HCEC 1CT (cell line): ENCODE results near the gene MVB12B.
A peak's percentile ranks its signal among the peaks of the same experiment; 100 is the strongest.

Experiments
- DNase-seq: peaks from one replicate; pipeline ENCODE4 v3.0.0-alpha.2; 2017

MVB12B gene

DNA sequence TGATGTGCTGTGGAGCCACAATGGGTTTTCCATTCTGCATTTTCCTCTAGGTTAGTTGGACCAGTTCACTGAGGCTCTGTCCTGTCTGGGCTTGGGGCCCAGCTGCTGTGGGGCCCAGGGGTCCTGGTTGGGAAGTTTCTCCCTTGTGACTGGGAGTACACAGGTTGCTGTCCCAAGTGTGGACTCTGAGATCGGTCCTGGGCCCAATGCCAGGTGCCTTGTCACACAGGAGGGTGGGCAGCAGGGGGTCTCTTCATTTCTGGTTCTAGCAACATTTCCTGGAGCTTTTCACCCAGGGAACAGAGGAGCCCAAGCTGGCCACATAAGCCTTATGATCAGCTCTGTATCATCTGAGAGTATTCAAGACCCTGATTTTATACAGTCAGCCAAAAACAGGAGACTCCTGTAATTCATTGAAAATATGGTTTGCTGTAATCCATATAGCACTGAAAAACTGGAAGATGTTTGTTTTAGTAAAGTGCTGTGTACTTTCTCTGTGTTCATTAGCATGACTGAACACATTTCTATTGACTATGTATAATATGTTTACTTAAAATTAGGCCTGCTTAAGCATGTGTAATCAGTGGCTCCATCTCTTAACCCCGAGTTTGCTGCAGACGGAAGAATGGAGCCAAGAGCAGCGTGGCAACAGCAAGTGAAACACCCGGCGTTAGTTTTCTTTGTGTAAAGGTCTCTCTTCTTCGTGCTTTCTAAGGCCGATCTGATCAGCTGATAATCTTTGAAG is 62.5 kb downstream of the MVB12B start:
- no peak for DNase-seq

DNA sequence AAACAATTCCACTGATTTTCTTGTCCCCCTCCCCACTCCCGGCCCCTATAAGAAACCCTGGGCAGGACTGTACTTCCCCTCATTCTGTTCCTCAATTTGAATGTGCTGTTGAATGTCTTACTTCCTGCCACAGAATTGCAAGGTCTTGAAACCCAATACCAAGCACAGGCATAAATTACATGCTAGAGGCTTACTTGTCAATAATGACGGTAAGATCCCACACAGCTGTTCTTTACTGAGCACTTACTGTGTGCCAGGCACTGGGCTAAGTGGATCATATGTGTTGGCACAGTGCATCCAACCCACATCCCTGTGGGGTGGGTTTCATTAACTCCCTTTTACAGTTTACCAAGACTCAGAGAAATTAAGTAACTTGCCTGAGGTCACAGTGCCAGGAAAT is 63.4 kb downstream of the MVB12B start:
- no peak for DNase-seq

DNA sequence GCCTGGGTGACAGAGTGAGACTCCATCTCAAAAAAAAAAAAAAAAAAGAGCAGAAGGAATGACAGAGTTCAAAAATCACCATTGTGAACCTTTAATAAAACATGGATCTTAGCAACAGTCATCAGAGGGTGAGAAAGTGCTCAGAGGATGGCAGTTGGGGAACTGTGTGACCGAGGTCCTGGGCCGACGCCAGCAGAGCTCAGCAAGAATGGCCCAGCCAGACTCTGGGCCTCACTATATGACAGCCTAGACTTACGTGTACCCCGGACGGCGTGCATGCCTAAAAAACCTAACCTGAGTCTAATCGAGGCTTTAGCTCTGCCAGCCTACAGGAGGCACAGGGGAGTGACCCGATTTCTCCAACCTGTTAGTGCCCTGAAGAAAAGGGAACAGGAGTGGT is 64.3 kb downstream of the MVB12B start:
- no peak for DNase-seq

DNA sequence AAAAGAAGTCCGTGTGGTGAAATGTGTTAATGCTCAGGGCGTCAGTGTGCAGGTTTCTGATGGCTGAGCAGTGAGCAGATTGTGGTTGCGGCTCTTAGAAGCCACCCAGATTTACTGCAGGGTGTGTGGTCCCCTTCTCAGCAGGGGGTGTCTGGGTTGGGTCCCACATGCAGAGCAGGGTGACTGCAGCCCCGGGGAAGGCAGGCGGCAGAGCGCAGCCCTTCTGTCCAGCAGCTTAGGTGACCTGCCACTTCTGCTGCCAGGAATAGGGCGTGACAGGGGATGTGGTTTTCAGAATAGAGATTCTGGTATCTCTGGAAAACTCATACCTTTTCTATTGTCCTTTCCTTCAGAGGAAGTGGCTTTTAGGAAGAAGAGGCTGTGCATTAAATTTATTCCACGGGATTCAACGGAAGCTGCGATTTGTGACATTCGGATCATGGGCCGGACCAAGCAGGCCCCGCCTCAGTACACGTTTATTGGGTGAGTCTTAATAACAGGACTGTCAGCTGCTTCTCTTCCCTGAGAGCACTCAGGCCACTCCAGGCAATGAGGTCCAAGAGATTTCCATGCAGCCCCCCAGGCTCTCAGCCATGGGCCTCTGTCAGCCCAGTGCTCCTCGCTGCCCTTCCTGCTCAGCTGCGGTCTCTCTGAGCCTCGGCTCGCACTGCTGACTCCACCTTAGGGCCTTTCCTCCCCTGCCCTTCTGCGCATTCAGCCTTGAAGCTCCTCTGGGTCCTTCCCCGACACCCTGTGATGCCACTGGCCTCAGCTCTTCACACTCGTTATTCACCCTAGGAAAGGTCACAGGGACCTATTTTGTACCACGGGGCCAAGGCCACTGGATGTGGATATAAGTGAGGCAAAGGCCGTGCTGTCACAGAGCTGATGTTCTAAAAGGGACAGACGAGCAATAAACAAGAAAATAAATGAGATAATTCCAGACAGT is 65.4 kb downstream of the MVB12B start:
- DNase-seq, result no peak

DNA sequence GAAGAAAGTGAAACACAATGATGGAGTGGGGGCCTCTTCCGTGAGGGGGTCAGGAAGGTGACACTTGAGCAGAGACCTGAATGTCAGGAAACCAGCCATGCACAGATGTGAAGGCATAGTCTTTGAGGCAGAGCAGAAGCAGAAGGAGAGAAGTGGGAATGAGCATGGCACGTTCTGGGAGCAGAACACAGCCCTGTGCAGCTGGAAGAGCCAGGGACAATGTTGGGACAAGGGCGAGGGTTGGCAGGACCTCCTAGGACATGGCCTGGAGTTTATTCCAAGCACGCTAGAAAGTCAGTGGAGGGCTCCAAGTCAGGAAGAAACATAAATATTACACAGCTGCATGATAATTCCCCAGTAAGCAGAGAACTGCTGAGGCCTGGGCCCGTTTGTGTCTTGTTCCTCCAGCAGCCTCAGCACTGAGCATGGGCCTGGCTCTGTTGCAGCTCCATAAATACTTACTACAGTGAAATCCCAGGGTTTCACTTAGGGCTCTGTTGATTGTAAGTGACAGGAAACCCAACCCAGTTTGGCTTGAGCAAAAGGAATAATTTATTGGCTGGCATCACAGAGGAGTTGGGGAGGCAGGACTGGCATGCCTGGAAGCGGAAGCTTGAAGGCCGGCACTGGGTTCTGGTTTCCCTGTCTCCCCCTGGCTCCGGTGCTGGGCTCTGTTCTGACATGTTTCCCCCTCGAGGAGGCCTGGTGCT is 66.2 kb downstream of the MVB12B start:
- DNase-seq, result no peak

DNA sequence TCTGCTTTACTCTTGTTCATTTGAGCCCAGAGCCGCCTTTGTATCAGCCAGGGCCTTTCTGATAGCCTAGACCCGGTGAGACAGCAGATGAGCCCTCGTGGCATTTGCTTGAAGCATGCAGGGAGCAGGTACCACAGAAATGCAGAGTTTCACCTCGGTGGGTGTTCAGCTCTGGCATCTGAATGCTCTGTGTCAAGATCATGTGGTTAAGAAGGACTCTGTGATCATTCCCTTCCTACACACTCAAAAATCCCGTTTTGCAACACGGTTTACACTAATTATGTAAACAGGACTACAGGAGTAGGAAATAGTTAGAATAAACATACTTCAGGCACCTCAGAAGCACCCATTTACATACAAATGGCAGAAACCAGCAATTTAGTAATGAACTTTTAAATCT is 67.2 kb downstream of the MVB12B start:
- no peak for DNase-seq

DNA sequence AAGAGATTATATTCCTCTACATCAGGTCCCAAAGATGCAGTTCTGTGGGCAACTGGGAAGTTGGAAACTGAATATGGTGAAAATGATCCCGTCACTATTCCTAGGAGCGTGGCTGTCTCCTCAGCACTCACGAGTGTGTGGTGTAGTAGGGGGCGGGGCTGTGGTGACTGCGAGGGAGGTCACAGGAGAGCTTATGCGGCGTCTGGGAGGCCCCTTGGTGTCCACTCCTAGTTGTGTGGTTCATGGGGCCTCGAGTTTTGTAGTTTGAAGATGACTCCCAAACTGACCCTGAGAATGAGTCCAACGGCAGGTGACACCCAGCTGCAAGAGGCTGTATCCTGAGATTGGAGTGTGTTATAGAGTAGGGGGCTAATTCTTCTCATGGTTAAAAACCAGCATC is 68.2 kb downstream of the MVB12B start:
- DNase-seq, result no peak

DNA sequence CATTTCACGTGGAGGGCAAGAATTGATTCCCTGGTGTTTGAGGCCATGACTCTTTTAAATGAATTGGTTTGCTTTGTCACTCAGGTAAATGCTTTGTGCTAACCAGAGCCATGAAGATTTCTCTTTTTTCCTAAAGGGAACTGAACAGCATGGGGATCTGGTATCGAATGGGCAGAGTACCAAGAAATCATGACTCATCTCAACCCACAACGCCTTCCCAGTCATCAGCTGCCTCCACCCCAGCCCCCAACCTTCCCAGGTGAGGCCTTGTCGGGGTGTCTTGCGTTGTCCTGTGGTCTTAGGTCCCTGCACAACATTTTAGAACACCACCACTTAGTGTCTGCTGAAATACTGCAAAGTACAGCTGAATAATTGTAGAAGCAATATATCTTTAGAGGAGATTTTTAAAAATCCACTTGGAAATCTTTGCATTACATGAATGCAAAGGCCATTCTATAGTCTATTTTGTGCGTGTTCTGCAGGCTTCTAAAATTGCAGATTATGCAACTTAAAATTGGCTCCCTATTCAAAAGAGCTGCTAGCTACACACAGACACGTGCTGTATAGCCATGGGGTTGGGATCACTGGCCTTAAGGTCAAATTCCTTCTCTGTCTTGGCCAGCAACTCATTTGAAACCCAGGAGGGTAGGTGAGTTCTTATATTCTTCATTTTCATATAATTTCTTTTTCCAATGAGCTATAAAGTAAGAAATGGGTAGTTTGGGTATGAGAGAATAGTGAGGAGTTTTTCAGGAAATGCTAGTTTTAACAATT is 69.0 kb downstream of the MVB12B start:
- DNase-seq, result peak; percentile 19

DNA sequence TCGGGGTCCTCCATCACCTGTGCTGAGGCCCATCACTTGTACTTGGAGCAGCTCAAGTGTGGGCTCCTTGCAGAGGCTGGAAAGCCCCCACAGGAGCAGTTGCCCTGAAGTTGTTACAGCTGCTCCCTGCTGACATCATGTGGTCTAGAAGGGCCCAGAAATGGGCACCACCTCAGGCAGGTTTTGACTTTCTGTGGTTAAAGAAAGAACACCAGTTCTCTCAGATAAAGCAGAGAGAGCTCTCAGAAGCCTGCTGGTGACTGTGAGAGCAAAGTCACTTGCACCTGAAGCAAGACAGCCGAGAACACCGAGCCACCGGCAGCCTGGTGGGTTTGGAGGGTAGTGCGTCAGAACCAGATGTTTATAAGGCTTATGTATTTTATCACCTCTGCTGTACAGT is 70.4 kb downstream of the MVB12B start:
- DNase-seq, result no peak

DNA sequence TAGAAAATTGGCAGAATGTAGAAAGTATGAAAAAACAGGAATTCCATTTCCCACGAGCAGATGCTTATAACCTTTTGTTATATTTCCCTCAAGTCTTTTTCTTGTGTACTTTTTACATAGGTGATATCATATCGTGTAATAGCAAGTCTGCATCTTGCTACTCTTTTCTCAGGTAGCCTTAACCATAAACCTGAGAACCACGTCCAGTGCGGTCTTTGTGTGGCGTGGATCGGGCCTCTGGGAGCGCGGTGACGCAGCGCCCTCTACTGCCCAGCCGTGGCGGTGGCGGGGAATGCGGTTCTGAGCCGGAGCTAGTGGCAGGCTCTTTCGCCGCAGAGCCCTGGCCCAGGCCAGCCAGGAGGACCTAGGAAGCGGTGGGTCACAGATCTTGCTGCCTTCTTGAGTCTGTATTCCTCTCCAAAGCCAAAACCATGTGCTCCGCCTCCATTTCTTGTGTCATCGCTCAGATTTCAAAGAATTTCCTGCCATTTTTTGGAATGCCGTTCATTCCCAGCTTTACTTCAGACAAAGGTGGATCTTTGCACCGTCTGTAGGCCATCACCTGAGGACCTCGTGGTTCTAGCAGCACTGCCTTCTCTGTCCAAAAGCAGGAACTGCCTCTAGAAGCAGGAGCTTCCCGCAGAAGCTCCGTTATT is 71.9 kb downstream of the MVB12B start:
- DNase-seq, result peak; percentile 30

DNA sequence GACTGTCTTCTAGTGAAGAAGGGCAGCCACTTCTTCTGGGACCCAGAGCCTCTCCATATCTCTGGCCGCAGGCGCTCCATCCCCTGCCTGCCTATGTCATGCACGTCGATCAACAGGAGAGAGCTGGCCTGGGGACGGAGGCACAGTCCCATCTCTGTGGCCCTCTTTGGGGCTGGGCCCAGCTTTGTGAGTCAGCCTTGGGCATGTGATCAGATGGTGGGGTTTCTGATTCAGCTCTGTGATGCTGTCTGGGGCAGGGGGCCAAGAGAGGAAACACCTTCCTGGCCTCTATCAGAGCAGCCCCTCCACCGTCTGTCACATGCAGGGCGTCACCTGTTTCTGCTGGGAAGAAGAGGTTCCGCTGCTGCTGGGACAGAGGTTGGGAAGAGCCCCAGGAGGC is 72.6 kb downstream of the MVB12B start:
- DNase-seq, result no peak

DNA sequence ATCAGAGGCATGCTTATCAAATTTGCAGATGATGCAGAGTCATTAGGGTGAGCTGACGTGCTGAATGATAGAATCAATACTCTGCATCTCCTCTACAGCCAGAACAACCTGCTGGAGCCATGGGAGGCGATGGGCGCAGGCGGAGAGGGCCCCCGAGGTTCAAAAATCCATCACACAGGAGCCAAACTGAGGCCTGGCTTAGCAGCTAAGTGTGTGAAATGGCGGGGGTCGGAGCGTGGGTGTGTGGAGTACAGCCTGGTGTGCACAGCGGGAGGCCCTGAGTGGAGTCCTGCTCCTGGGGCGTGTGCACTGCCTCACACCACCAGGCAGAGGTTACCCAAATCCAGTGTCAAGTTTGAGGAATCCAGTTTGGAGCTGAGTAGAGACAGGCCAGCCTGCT is 73.2 kb downstream of the MVB12B start:
- DNase-seq, result no peak

DNA sequence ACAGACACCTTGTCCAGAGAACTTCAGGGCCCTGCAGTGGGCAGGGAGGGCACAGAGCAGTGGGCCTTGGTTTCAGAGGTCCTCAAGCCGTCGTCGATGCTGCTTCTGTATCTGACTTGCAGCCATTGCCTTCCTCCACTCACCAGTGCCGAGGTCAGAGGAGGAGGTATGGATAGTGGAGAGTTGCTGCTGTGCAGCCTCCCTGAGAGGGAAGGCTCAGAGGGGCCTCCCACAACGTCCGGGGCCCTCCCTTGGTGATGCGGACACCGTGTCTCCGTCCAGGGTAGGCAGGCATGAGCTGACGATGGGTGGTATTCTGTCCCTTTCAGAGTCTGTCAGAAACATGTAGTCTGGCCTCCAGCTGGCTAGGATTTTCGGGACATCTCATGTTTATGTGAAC is 73.9 kb downstream of the MVB12B start:
- DNase-seq, result no peak

DNA sequence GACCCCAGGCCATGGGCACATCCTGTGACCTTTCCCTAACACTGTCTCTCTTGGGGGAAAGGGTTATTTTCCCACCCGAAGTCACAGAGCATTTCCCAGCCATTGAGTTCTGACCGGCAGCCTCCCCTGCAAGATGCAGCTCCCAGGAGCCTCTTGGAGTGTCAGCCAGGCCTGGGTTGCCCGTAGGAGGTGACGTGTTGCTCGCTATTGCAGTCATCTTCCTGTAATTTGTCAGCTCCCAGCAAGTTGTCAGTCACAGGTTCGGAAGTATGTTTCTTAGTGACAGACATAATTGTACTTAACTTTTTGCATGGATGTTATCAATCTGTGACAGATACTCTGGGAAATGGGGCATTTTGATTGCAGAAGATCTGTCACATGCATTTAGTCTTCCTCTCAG is 74.5 kb downstream of the MVB12B start:
- no peak for DNase-seq

DNA sequence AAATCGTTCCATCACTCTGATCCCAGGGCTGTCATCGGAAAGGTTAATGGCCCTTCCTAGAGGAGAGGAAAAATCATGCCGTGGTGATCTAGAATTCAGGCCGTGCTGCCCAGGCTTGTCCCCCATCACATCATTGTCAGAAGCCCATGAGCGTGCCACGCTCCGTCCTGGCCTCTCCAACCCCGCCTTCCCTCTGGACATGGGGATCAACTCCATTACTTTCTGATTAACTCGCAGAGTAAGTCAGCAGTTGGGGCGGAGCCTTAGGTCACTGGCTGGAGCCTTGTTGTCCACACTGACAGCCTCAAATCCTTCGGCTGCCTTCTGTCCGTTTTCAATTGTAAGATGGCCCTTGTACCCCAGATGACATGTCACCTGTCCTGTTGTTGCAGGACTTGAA is 75.0 kb downstream of the MVB12B start:
- no peak for DNase-seq

DNA sequence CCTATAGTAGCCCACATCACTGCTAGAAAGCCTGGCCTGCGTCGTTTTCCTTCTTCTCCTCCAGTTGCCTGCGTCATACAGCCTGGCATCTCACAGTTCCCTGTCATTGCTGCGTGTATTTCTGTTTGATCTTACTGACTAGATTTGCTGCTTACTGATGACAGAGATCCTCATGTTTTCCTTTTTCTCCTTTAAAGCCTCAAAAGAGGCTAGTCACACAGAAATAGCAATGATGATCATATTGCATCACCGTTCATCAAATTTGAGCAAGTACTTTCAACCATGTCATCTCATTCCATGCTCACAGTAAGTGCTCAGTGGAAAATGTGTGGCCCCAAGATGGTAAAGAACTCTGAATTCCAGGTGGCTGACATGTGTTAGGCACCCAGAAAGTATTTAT is 76.8 kb downstream of the MVB12B start:
- DNase-seq, result no peak

DNA sequence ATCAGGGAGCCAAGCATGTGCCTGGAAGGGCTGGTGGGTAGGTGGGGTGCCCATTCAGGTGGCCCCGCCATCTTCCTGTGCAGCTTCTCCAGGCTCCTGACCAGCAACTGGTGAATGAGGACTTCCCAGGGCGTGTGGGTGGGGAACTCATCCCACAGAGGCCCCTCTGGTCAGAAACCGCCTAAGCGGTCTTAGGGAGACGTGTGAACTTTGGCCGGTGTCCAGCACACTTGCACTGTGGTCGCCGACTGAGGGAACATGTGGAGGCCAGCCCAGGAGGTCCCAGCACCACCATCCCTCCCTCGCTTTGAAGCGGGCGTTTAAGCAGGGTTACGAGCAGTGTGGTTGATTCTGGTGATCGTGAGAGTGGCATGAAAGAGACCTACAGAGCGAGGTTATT is 77.8 kb downstream of the MVB12B start:
- DNase-seq, result no peak

DNA sequence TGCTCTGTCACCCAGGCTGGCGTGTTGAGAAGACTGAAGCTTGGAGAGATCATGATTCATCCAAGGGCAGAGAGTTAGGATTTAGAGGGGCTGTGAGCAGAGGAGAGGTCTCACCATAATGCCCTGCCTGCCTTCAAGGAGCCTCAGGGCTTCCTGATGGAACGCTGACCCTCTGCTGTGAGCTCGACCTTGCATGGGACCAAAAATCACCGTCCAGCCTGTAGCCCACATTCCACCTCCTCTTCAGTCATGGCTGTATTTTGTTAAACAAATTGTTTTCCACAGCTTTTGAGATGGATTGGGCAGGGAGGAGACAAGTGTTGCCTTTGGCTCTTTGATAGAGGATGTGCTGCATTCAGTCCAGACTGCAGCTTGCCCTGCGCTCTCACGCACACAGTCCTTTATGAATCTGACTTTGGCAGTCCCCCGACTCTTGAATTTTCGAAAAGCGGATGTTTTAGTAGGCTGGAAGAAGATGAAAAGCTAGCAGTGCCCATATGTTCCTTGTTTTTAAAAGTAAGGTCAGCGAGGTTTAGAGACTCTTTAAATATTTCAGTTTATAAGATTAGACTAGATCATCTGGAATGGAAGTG is 79.5 kb downstream of the MVB12B start:
- no peak for DNase-seq

DNA sequence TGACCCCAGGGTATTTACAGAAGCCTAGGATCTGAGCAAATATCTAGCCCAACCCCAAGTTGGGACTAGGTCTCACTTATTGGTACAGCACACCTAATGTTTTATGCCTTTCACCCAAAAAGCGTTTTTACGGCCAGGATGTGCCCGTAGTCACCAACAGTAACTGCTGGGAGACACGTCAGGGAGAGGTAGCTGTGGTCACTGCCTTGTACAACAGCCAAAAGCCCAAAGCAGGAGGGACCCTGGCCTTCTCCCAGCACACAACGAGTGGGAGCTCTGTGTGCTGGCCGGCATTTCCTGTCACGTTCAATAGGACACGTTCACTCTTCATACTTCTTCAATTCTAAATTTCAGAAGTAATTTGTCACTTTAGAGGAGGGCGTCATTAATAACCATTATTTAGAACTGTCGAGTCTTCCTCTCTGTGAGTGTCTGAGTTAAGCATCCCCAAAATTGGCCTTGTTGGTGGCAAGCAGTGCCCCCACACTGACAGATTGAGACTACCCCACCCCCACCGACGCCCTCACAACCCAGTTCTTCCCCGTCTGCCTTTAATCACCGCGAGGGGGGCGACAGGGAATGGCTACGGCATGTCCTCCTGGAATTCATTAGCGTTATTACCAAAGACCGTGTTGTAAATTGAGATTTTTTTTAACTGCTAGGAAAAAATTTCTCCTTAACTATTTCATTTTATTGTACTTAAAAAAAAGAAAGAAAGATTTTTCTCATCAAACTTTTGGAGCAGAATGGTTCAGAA is 80.7 kb downstream of the MVB12B start:
- no peak for DNase-seq

DNA sequence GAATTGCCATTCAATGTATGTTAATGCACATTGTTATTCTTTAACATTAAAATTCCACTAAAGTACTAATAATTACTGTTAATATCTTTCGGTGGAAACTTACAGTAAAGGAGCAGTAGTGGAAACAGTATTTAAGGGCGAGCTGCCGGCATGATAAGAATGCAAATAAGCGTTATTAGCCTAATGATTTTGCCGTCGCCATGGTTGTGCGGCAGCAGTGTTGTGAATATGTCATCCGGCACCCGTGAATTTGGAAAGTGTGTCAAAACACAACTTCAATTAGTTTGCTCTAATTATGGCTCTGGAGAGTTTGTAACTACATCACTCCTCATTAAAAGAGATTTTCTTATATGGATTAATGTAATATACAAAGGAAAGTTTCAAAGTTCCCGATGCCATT is 81.4 kb downstream of the MVB12B start:
- no peak for DNase-seq

DNA sequence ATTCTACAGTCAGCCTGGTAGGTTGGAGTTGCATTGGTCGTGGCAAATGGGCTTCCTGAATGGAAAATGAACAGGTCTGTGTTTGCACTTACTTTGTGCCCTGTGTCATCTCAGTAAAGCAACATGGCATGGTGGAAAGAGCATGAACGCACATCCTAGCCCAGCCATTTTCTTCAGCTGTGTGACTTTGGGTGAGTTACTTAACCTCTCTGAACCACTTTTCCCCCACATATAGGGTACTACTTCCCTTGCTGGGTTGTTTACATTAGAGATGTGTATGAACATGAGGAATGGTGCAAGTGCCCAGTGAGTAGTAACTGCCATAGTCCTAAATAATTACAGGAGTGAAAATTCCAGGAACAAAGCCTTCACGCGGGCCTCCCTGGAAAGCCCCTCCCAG is 83.6 kb downstream of the MVB12B start:
- DNase-seq, result no peak
